HepG2 (cell line): ENCODE measurements around the gene SMCO4. TPM values are rescaled to one million over a fixed set of nuclear protein-coding genes. Genes with fewer than 3 reads are reported as not detected.

Source experiments
- ATF4 ChIP-seq, 2 experiments: fragments of 450-650 bp in 1 of 2; sonication (generic) in 1 of 2; formaldehyde crosslinking; IDR thresholded peaks; 2 replicates each; pipeline versions ENCODE4 v1.5.0 to v1.8.0; 2020 to 2022; ENCODE audit warnings: mild to moderate bottlenecking in 1 of 2, missing genetic modification reagents in 1 of 2
- CHD2 ChIP-seq: IDR thresholded peaks from 2 replicates; pipeline ENCODE4 v1.6.1; 2011; ENCODE audit warnings: low read depth, low read length, improper control_type of control experiment
- KLF11 ChIP-seq: IDR thresholded peaks from 2 replicates; pipeline ENCODE4 v1.6.1; 2016; ENCODE audit warnings: missing compliant biosample characterization
- KLF15 ChIP-seq: sonication (generic); formaldehyde crosslinking; IDR thresholded peaks from 2 replicates; pipeline ENCODE4 v1.8.1; 2023; ENCODE audit warnings: borderline replicate concordance, mild to moderate bottlenecking, inconsistent platforms, missing genetic modification reagents, mixed read lengths
- MED13 ChIP-seq: sonication (generic); formaldehyde crosslinking; IDR thresholded peaks from 2 replicates; pipeline ENCODE4 v1.5.0; 2020; ENCODE audit warnings: missing genetic modification reagents
- MYPOP ChIP-seq: sonication (generic); formaldehyde crosslinking; IDR thresholded peaks from 2 replicates; pipeline ENCODE4 v1.8.1; 2023; ENCODE audit warnings: mild to moderate bottlenecking, moderate library complexity, missing genetic modification reagents
- RARA ChIP-seq: IDR thresholded peaks from 2 replicates; pipeline ENCODE4 v1.6.1; 2016; ENCODE audit warnings: missing genetic modification reagents, missing compliant biosample characterization
- SNAPC4 ChIP-seq: sonication (generic); formaldehyde crosslinking; IDR thresholded peaks from 2 replicates; pipeline ENCODE4 v1.4.0; 2020; ENCODE audit warnings: mild to moderate bottlenecking, missing genetic modification reagents
- TAF1 ChIP-seq: sonication (generic); formaldehyde crosslinking; IDR thresholded peaks from 2 replicates; pipeline ENCODE4 v1.4.0; 2020; ENCODE audit warnings: missing genetic modification reagents
- TBX3 ChIP-seq: fragments of 450-650 bp; IDR thresholded peaks from 2 replicates; pipeline ENCODE4 v1.6.1; 2017; ENCODE audit warnings: antibody characterized with exemption, mild to moderate bottlenecking, inconsistent platforms, borderline replicate concordance
- THAP9 ChIP-seq: sonication (generic); formaldehyde crosslinking; IDR thresholded peaks from 2 replicates; pipeline ENCODE4; 2020; ENCODE audit warnings: missing genetic modification reagents, mild to moderate bottlenecking, borderline replicate concordance
- ZFX ChIP-seq: sonication (generic); formaldehyde crosslinking; IDR thresholded peaks from 2 replicates; pipeline ENCODE4 v1.4.0; 2020; ENCODE audit warnings: mild to moderate bottlenecking, low read depth, missing genetic modification reagents, moderate library complexity
- ZNF160 ChIP-seq: sonication (generic); formaldehyde crosslinking; IDR thresholded peaks from 2 replicates; pipeline ENCODE4 v1.8.0; 2022; ENCODE audit warnings: mild to moderate bottlenecking, inconsistent platforms, missing genetic modification reagents
- ZNF224 ChIP-seq: sonication (generic); formaldehyde crosslinking; IDR thresholded peaks from 2 replicates; pipeline ENCODE4 v1.5.0; 2020; ENCODE audit warnings: mild to moderate bottlenecking, missing genetic modification reagents
- ZNF276 ChIP-seq: sonication (generic); formaldehyde crosslinking; IDR thresholded peaks from 2 replicates; pipeline ENCODE4 v1.4.0; 2020; ENCODE audit warnings: mild to moderate bottlenecking, low read depth, missing genetic modification reagents
- ZNF75D ChIP-seq: sonication (generic); formaldehyde crosslinking; IDR thresholded peaks from 2 replicates; pipeline ENCODE4 v1.8.1; 2023; ENCODE audit warnings: missing genetic modification reagents, mild to moderate bottlenecking, borderline replicate concordance
- ZNF775 ChIP-seq: sonication (generic); formaldehyde crosslinking; IDR thresholded peaks from 2 replicates; pipeline ENCODE4 v1.4.0; 2020; ENCODE audit warnings: missing genetic modification reagents, mild to moderate bottlenecking, moderate library complexity, borderline replicate concordance
- ZNF850 ChIP-seq: sonication (generic); formaldehyde crosslinking; conservative IDR thresholded peaks from 2 replicates; pipeline ENCODE4 v1.9.0; 2021; ENCODE audit warnings: mild to moderate bottlenecking, missing genetic modification reagents
- polyA plus RNA-seq, 8 experiments: library from polyadenylated mRNA; depleted of rRNA in 3 of 8; stranded (reverse) in 7 of 8; unstranded in 1 of 8; fragments of >200 nt; fragmentation: Illumina TruSeq in 4 of 8; extraction: Trizol in 4 of 8; gene quantifications; 2 replicates each; pipeline versions ENCODE4 v1.2.1 to v1.2.3, GENCODE V29; 2011 to 2016; ENCODE audit warnings: low read depth in 4 of 8, missing spikeins in 1 of 8, mixed read lengths in 1 of 8; ENCODE audit not compliant: insufficient read depth in 1 of 8
- total RNA-seq, 5 experiments: library from RNA; depleted of rRNA; stranded (reverse); fragments of >200 nt; fragmentation: Illumina TruSeq; extraction: Trizol; gene quantifications; 2 replicates each; pipeline ENCODE4 v1.2.3, GENCODE V29; 2016; ENCODE audit warnings: low read depth in 1 of 5

Gene SMCO4
- total and polyA plus RNA-seq, 2 of the 13 experiments (the other 11 are each of a cell fraction or from before 2014, with no cell fraction given) = 10.6 to 28.5 TPM

- TF ChIP-seq KLF15 (CRISPR knock-in tag) (no peak), KLF11 (no peak), MYPOP (CRISPR knock-in tag) (peak; percentile 37; the same call in 1 of the 2 replicates), MED13 (CRISPR knock-in tag) (no peak), ATF4 (CRISPR knock-in tag; IDR thresholded peaks at IDR 0.05) (peak in 1 of 2 experiments; percentile 61; a peak in 1 of 4 replicates), TAF1 (no peak), ZNF276 (CRISPR knock-in tag) (no peak), ZNF775 (CRISPR knock-in tag) (no peak), ZFX (no peak), THAP9 (CRISPR knock-in tag) (no peak), ZNF75D (no peak), SNAPC4 (CRISPR knock-in tag) (no peak), TBX3 (no peak), ZNF160 (CRISPR knock-in tag) (no peak), CHD2 (no peak), RARA (peak; percentile 63), ZNF850 (CRISPR knock-in tag) (no peak), ZNF224 (CRISPR knock-in tag) (no peak)
Observed at GRCh38 chr11:93570759-93571413, 27.7 kb upstream of the SMCO4 start (continued).
